ENCODE results near the gene LPAR2. TPM values are rescaled to one million over a fixed set of nuclear protein-coding genes. Genes with fewer than 3 reads are reported as not detected.

Gene LPAR2
- total RNA-seq, 1 donor from 2014 or later: 170 TPM

DNA sequence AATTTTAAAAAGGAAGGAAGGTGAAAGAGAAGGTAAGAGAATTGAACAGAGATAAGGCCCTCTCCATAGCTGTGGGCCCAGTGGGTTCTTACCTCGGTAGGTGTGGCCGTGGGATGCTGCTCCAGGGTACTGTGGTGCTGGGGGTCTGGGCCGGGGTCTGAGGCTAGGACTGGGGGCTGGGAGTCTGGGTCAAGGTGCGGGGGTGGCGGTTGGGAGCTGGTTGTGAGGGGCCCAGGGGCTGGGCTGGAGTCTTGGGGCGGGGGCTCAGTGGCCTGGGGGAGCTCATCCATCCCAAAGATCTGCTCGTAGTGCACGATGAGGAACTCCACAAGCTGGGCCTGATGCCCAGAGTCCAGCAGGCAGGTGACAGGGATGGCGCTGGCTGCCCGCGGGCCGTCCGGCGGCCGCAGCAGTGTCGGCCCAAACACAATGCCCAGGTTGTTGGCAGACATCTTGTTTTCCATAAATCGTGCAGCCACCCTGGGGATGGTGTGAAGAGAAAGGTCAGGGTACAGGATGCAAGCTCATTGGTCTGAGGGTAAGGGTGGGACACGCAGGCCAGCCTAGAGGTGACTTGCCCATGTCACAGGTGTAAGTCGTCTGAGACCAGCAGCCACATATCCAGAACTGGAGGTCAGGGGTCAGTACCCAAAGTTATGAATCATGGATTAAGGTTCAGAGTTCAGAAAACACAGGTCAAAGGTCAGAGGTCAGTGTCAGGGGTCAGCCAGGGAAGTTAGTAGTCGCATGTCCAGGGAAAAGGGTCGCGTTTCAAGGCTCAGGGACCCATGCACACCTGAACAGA, 5.9 kb upstream of the LPAR2 start:
- Mint-ChIP-seq H3K36me3 (ENCODE audit: insufficient read depth) (peaks cover 20% of the 10 kb centered on the region), H3K27ac (no peak overlapping the region), H3K27me3 (no peaks in the 10 kb centered on the region), H3K4me3 (ENCODE audit: low read depth) (no peak overlapping the region), H3K4me1 (ENCODE audit: low read depth) (peaks cover under 1% of the 10 kb centered on the region), H3K9me3 (ENCODE audit: low read depth) (no peaks in the 10 kb centered on the region)
- TF ChIP-seq, protein P1, sequence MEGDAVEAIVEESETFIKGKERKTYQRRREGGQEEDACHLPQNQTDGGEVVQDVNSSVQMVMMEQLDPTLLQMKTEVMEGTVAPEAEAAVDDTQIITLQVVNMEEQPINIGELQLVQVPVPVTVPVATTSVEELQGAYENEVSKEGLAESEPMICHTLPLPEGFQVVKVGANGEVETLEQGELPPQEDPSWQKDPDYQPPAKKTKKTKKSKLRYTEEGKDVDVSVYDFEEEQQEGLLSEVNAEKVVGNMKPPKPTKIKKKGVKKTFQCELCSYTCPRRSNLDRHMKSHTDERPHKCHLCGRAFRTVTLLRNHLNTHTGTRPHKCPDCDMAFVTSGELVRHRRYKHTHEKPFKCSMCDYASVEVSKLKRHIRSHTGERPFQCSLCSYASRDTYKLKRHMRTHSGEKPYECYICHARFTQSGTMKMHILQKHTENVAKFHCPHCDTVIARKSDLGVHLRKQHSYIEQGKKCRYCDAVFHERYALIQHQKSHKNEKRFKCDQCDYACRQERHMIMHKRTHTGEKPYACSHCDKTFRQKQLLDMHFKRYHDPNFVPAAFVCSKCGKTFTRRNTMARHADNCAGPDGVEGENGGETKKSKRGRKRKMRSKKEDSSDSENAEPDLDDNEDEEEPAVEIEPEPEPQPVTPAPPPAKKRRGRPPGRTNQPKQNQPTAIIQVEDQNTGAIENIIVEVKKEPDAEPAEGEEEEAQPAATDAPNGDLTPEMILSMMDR (IDR thresholded peaks at IDR 0.05; ENCODE audit: unreplicated experiment): no peak
- no peak for DNase-seq (ENCODE audit: low spot score, unreplicated experiment)

DNA sequence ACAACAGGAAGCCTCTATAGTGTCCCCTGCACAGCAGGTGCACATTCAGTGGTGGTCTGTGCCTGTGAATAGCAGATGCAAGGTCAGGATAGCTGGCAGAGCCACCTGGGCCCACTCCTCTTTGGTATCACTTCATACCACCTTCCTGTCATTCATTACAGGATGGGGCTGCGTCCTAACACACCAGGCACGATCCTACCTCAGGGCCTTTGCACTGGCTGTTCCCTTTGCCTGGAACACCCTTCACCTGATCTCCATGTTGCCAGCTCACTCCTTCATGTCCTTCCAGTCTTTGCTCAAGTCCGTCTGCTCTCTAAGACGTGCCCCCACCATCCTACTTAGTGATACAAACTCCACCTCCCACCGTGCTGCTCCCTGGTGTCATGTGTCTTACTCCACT, 4.6 kb upstream of the LPAR2 start:
- no peaks in the 10 kb centered on the region for H3K27me3 Mint-ChIP-seq
- TF ChIP-seq, protein P1 (IDR thresholded peaks at IDR 0.05; ENCODE audit: unreplicated experiment): no peak
- H3K36me3 Mint-ChIP-seq (ENCODE audit: insufficient read depth): peaks cover 21% of the 10 kb centered on the region
- H3K27ac Mint-ChIP-seq: no peak overlapping the region
- no peak overlapping the region for H3K4me3 Mint-ChIP-seq (ENCODE audit: low read depth)
- H3K4me1 Mint-ChIP-seq (ENCODE audit: low read depth): peaks cover 3% of the 10 kb centered on the region
- no peak for DNase-seq (ENCODE audit: low spot score, unreplicated experiment)
- H3K9me3 Mint-ChIP-seq (ENCODE audit: low read depth): no peaks in the 10 kb centered on the region

DNA sequence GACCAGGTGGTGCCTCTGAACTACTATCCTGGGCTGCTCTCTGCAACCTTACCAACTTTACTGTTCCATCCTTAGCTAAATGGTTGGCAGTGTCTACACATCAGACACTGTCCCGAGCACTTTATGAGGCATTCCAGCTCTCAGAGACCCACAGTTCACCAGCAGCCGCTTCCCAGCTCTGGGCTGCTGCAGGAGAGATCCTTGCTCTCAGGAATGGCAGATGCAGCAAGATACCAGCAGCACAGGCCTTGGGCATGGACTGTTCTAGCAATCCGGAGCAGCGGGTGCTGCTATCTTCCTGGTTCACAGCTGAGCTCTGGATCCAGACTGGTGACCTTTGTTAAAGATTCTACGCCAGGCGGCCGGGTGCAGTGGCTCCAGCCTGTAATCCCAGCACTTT, 3.3 kb upstream of the LPAR2 start:
- peaks cover 23% of the 10 kb centered on the region for H3K36me3 Mint-ChIP-seq (ENCODE audit: insufficient read depth)
- H3K27ac Mint-ChIP-seq: no peak overlapping the region
- TF ChIP-seq, protein P1 (IDR thresholded peaks at IDR 0.05; ENCODE audit: unreplicated experiment): no peak
- H3K4me3 Mint-ChIP-seq (ENCODE audit: low read depth): no peak overlapping the region
- DNase-seq (ENCODE audit: low spot score, unreplicated experiment): no peak
- no peaks in the 10 kb centered on the region for H3K9me3 Mint-ChIP-seq (ENCODE audit: low read depth)
- H3K27me3 Mint-ChIP-seq: no peaks in the 10 kb centered on the region
- H3K4me1 Mint-ChIP-seq (ENCODE audit: low read depth): peaks cover 13% of the 10 kb centered on the region

DNA sequence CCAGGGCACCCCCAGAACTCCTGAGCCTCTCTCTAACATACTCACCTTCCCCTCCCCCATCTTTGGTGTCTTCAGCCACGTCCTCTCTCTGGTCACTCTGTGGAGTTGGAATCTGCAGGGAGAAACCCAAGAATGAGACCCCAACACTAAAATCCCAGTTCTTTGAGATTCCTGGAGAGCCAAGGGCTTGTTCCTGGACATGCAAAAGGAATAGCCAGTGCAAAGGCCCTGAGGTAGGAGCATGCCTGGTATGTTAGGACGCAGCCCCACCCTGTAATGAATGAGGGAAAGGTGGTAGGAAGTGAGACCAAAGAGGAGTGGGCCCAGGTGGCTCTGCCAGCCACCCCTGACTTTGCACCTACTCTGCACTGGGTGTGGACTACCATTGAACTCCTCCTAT, 2.4 kb upstream of the LPAR2 start:
- H3K27me3 Mint-ChIP-seq: no peaks in the 10 kb centered on the region
- H3K36me3 Mint-ChIP-seq (ENCODE audit: insufficient read depth): peaks cover 23% of the 10 kb centered on the region
- no peak for DNase-seq (ENCODE audit: low spot score, unreplicated experiment)
- peaks cover 17% of the 10 kb centered on the region for H3K4me1 Mint-ChIP-seq (ENCODE audit: low read depth)
- H3K4me3 Mint-ChIP-seq (ENCODE audit: low read depth): no peak overlapping the region
- TF ChIP-seq, protein P1 (IDR thresholded peaks at IDR 0.05; ENCODE audit: unreplicated experiment): no peak
- no peak overlapping the region for H3K27ac Mint-ChIP-seq
- no peaks in the 10 kb centered on the region for H3K9me3 Mint-ChIP-seq (ENCODE audit: low read depth)

DNA sequence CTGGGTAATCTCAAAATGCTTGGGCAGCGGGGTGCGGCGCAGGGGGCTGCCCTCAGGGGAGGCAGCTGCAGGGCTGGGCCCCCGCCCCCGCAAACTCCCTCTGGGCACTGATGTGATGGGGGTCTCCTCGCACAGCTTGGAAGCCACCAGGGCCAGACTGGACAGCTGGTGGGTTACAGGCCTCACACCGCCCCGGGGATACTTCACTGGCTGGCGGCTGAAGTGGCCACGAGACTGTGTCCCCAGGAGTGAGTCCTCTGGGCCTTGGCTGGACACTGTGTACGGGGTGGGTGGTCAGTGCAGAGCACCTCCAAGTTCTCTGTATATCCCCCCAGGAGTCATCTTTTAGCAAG, 2.0 kb upstream of the LPAR2 start:
- H3K36me3 Mint-ChIP-seq (ENCODE audit: insufficient read depth): peaks cover 23% of the 10 kb centered on the region
- no peaks in the 10 kb centered on the region for H3K9me3 Mint-ChIP-seq (ENCODE audit: low read depth)
- DNase-seq (ENCODE audit: low spot score, unreplicated experiment): no peak
- no peak overlapping the region for H3K27ac Mint-ChIP-seq
- H3K27me3 Mint-ChIP-seq: no peaks in the 10 kb centered on the region
- peaks cover 17% of the 10 kb centered on the region for H3K4me1 Mint-ChIP-seq (ENCODE audit: low read depth)
- H3K4me3 Mint-ChIP-seq (ENCODE audit: low read depth): no peak overlapping the region
- TF ChIP-seq, protein P1 (IDR thresholded peaks at IDR 0.05; ENCODE audit: unreplicated experiment): no peak
